IPS DF 6.9 (cell line): ENCODE results near the gene NUBPL.
A peak's percentile ranks its signal among the peaks of the same experiment; 100 is the strongest.

ENCODE experiments used
- DNase-seq: peaks from one replicate; pipeline ENCODE4 v3.0.0-alpha.2; 2013; ENCODE audit warnings: low read depth, low spot score
- H3K27ac ChIP-seq: one replicate; pipeline ENCODE4 v1.5.1; 2013; ENCODE audit warnings: low read length, control low read depth
- H3K27me3 ChIP-seq: 2 replicates; pipeline ENCODE4 v1.6.1; 2013; ENCODE audit warnings: mild to moderate bottlenecking, low read length; ENCODE audit not compliant: control insufficient read depth, insufficient read depth
- H3K36me3 ChIP-seq: 2 replicates; pipeline ENCODE4 v1.6.1; 2013; ENCODE audit warnings: low read length; ENCODE audit not compliant: control insufficient read depth, insufficient read depth
- H3K4me1 ChIP-seq: 2 replicates; pipeline ENCODE4 v1.6.1; 2013; ENCODE audit warnings: low read length; ENCODE audit not compliant: control insufficient read depth, insufficient read depth
- H3K4me3 ChIP-seq: 2 replicates; pipeline ENCODE4 v1.5.1; 2013; ENCODE audit warnings: mild to moderate bottlenecking, low read length
- H3K9me3 ChIP-seq: 2 replicates; pipeline ENCODE4 v1.6.1; 2013; ENCODE audit warnings: low read length, inconsistent platforms; ENCODE audit not compliant: control insufficient read depth, insufficient read depth
- WGBS: extraction: QIAGEN DNeasy Blood & Tissue Kit; methylation state at CpG from one replicate; pipeline ENCODE4 v1.1.7; 2013; ENCODE audit warnings: mixed read lengths, missing lambda C conversion rate; ENCODE audit not compliant: insufficient read length, insufficient coverage; 5-methylcytosine and 5-hydroxymethylcytosine counted together

NUBPL gene

GRCh38 chr14:31549817-31550216 lies 11.4 kb upstream of the NUBPL start:
- no peaks in the 10 kb centered on the region for H3K4me1 ChIP-seq
- no peak overlapping the region for H3K4me3 ChIP-seq
- H3K9me3 ChIP-seq: no peaks in the 10 kb centered on the region
- H3K27me3 ChIP-seq: no peaks in the 10 kb centered on the region
- no peak for DNase-seq
- no peak overlapping the region for H3K27ac ChIP-seq
- WGBS: no CpG with 5 or more reads among the region's 2 CpGs
- no peaks in the 10 kb centered on the region for H3K36me3 ChIP-seq

GRCh38 chr14:31550589-31550988 lies 10.6 kb upstream of the NUBPL start:
- no peaks in the 10 kb centered on the region for H3K9me3 ChIP-seq
- no peak for DNase-seq
- no peaks in the 10 kb centered on the region for H3K27me3 ChIP-seq
- WGBS: no CpG with 5 or more reads among the region's 2 CpGs
- H3K4me1 ChIP-seq: no peaks in the 10 kb centered on the region
- H3K4me3 ChIP-seq: no peak overlapping the region
- H3K27ac ChIP-seq: no peak overlapping the region
- H3K36me3 ChIP-seq: no peaks in the 10 kb centered on the region

- Histone ChIP-seq H3K9me3 (no peaks in the 10 kb centered on the region), H3K27me3 (no peaks in the 10 kb centered on the region), H3K4me1 (no peaks in the 10 kb centered on the region), H3K27ac (no peak overlapping the region), H3K4me3 (no peak overlapping the region), H3K36me3 (no peaks in the 10 kb centered on the region)
- WGBS: no CpG with 5 or more reads among the region's 2 CpGs
- DNase-seq: no peak
These were observed 5.0 kb upstream of the NUBPL start for GRCh38 chr14:31556191-31556590.

GRCh38 chr14:31559939-31560338 lies 1.3 kb upstream of the NUBPL start:
- no peak overlapping the region for H3K4me3 ChIP-seq
- no peaks in the 10 kb centered on the region for H3K36me3 ChIP-seq
- no peak for DNase-seq
- H3K4me1 ChIP-seq: no peaks in the 10 kb centered on the region
- no peaks in the 10 kb centered on the region for H3K9me3 ChIP-seq
- H3K27ac ChIP-seq: no peak overlapping the region
- no peaks in the 10 kb centered on the region for H3K27me3 ChIP-seq
- no CpG with 5 or more reads among the region's 21 CpGs for WGBS

- peak overlapping the region; percentile 97; the same call in 1 of the 2 replicates for H3K4me3 ChIP-seq
- DNase-seq: no peak
- no peak overlapping the region for H3K27ac ChIP-seq
- H3K27me3 ChIP-seq: no peaks in the 10 kb centered on the region
- H3K4me1 ChIP-seq: no peaks in the 10 kb centered on the region
- H3K36me3 ChIP-seq: no peaks in the 10 kb centered on the region
- H3K9me3 ChIP-seq: no peaks in the 10 kb centered on the region
- no CpG with 5 or more reads among the region's 7 CpGs for WGBS
These were observed 447 bp upstream of the NUBPL start for GRCh38 chr14:31560759-31561154.

- H3K27me3 ChIP-seq: no peaks in the 10 kb centered on the region
- H3K36me3 ChIP-seq: no peaks in the 10 kb centered on the region
- H3K4me3 ChIP-seq: no peak overlapping the region
- no CpG with 5 or more reads among the region's 2 CpGs for WGBS
- H3K27ac ChIP-seq: no peak overlapping the region
- H3K9me3 ChIP-seq: no peaks in the 10 kb centered on the region
- no peak for DNase-seq
- no peaks in the 10 kb centered on the region for H3K4me1 ChIP-seq
These were observed 3.0 kb downstream of the NUBPL start for GRCh38 chr14:31564194-31564593.

- Histone ChIP-seq H3K4me3 (no peak overlapping the region), H3K27me3 (no peaks in the 10 kb centered on the region), H3K36me3 (no peaks in the 10 kb centered on the region), H3K4me1 (no peaks in the 10 kb centered on the region), H3K27ac (no peak overlapping the region), H3K9me3 (no peaks in the 10 kb centered on the region)
- DNase-seq: no peak
- WGBS: no CpG with 5 or more reads among the region's 1 CpG
These were observed 5.3 kb downstream of the NUBPL start for GRCh38 chr14:31566456-31566855.

- no peak overlapping the region for H3K27ac ChIP-seq
- no peaks in the 10 kb centered on the region for H3K4me1 ChIP-seq
- H3K27me3 ChIP-seq: no peaks in the 10 kb centered on the region
- WGBS: no CpG with 5 or more reads among the region's 2 CpGs
- H3K9me3 ChIP-seq: no peaks in the 10 kb centered on the region
- no peaks in the 10 kb centered on the region for H3K36me3 ChIP-seq
- no peak for DNase-seq
- no peak overlapping the region for H3K4me3 ChIP-seq
These were observed 6.5 kb downstream of the NUBPL start for GRCh38 chr14:31567655-31568054.

- H3K9me3 ChIP-seq: no peaks in the 10 kb centered on the region
- H3K27ac ChIP-seq: no peak overlapping the region
- no peaks in the 10 kb centered on the region for H3K36me3 ChIP-seq
- H3K27me3 ChIP-seq: no peaks in the 10 kb centered on the region
- WGBS: no CpG with 5 or more reads among the region's 5 CpGs
- no peak overlapping the region for H3K4me3 ChIP-seq
- no peaks in the 10 kb centered on the region for H3K4me1 ChIP-seq
- no peak for DNase-seq
These were observed 7.0 kb downstream of the NUBPL start for GRCh38 chr14:31568161-31568560.

GRCh38 chr14:31568671-31569070 lies 7.5 kb downstream of the NUBPL start:
- no peak overlapping the region for H3K4me3 ChIP-seq
- no peaks in the 10 kb centered on the region for H3K36me3 ChIP-seq
- H3K27me3 ChIP-seq: no peaks in the 10 kb centered on the region
- H3K9me3 ChIP-seq: no peaks in the 10 kb centered on the region
- H3K27ac ChIP-seq: no peak overlapping the region
- no CpG with 5 or more reads among the region's 1 CpG for WGBS
- no peaks in the 10 kb centered on the region for H3K4me1 ChIP-seq
- DNase-seq: no peak

- no CpG with 5 or more reads among the region's 2 CpGs for WGBS
- Histone ChIP-seq H3K27me3 (no peaks in the 10 kb centered on the region), H3K4me1 (no peaks in the 10 kb centered on the region), H3K27ac (no peak overlapping the region), H3K36me3 (no peaks in the 10 kb centered on the region), H3K4me3 (no peak overlapping the region), H3K9me3 (no peaks in the 10 kb centered on the region)
- DNase-seq: no peak
These were observed 11.8 kb downstream of the NUBPL start for GRCh38 chr14:31572955-31573354.
